SH-SY5Y (cell line): Measurements from ENCODE around the gene CDO1.

Source experiments
- GATA2 ChIP-seq: IDR thresholded peaks from 2 replicates; pipeline ENCODE4 v1.6.1; 2011; ENCODE audit warnings: mild to moderate bottlenecking, low read depth, low read length
- GATA3 ChIP-seq: IDR thresholded peaks from 2 replicates; pipeline ENCODE4 v1.6.1; 2011; ENCODE audit warnings: low read depth, mild to moderate bottlenecking, low read length, moderate library complexity

DNA sequence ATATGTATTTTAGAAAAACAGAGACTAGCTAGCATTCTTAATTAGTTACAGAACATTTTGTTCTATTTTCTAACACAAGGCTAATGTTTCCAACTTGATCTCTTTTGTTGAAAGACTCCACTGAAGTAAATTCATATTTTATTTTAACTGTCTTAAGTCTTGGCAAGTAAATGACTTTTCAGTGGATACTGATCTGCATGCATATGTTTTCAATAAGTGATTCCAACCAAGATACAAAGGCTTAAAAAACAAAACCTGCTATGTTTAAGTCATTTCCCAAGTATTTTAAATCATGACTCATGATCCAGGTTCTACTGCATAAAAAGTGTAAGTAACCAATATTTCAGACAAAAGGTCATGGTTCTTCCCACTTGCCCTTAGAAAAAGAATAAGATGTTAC is 5.7 kb downstream of the CDO1 start:
- no peak for TF ChIP-seq GATA2
- no peak for TF ChIP-seq GATA3
